Loucy (cell line): ENCODE measurements around the gene SAMD4A.

Source experiments
- EZH2phosphoT487 ChIP-seq: fragments of 200-600 bp; IDR thresholded peaks from 2 replicates; pipeline ENCODE4 v1.6.1; 2018; ENCODE audit warnings: antibody characterized with exemption, mild to moderate bottlenecking, moderate library complexity, borderline replicate concordance
- TF ChIP-seq, protein P1 (sequence below): fragments of 200-600 bp; sonication (generic); conservative IDR thresholded peaks from 2 replicates; pipeline ENCODE4 v1.5.1; 2014; ENCODE audit warnings: mild to moderate bottlenecking, antibody characterized with exemption, low read length

DNA sequence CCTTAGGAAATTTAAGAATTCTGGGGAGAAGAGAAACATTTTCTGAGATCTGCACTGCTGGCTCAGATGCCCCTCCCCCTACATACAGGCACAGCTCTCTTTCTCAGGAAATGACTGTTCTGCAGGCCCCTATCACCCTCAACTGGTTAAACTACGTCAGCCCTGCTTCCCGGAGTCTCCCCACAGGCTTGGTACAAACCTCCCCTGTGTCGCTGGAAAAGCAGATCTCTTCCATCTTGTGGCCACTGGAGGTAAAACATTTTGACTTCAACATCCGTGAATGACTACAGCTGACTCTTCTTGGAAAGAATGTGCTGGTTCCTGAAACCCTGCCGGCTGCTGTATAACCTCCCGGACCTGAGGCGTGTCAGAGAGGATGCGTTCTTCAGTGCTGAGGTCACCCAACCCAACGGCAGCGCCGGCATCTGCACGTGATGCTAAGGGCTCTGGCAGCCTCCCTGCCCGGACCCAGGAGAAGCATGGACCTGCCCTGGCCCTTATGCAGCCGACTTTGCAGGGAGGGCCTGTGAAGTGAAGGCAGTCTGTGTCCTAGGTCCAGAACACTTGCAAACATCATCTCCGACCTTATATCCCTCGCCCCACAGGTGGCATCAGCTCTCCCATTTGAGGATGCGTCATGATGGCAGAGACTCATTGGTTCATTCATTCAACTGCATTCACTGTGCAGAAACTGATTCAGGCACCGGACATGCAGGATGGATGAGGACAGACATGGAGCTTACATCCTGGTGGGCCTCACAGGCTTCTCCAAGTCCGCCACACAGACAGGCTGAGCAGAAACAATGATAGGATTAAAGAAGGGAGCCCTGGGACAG, 206.5 kb downstream of the SAMD4A start:
- TF ChIP-seq, protein P1, sequence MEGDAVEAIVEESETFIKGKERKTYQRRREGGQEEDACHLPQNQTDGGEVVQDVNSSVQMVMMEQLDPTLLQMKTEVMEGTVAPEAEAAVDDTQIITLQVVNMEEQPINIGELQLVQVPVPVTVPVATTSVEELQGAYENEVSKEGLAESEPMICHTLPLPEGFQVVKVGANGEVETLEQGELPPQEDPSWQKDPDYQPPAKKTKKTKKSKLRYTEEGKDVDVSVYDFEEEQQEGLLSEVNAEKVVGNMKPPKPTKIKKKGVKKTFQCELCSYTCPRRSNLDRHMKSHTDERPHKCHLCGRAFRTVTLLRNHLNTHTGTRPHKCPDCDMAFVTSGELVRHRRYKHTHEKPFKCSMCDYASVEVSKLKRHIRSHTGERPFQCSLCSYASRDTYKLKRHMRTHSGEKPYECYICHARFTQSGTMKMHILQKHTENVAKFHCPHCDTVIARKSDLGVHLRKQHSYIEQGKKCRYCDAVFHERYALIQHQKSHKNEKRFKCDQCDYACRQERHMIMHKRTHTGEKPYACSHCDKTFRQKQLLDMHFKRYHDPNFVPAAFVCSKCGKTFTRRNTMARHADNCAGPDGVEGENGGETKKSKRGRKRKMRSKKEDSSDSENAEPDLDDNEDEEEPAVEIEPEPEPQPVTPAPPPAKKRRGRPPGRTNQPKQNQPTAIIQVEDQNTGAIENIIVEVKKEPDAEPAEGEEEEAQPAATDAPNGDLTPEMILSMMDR: peak; percentile 73
- no peak for TF ChIP-seq EZH2phosphoT487
